K562 (cell line): ENCODE measurements around the gene LBR. TPM values are rescaled to one million over a fixed set of nuclear protein-coding genes. Genes with fewer than 3 reads are reported as not detected.

ENCODE experiments used
- CHD4 ChIP-seq: fragments of 200-600 bp; sonication (generic); IDR thresholded peaks from 3 replicates; pipeline ENCODE4 v1.6.1; 2012; ENCODE audit warnings: low read depth, mild to moderate bottlenecking, mixed read lengths, low read length, inconsistent platforms; ENCODE audit not compliant: insufficient read depth, insufficient replicate concordance, poor library complexity, severe bottlenecking
- DDX20 ChIP-seq: fragments of 450-650 bp; IDR thresholded peaks from 2 replicates; pipeline ENCODE4 v1.6.1; 2016; ENCODE audit warnings: missing genetic modification characterization, low read depth, mild to moderate bottlenecking, missing compliant biosample characterization, moderate library complexity
- DMBX1 ChIP-seq: fragments of 250-450 bp; sonication (Bioruptor Pico); IDR thresholded peaks from 2 replicates; pipeline ENCODE4 v1.8.0; 2022; ENCODE audit warnings: inconsistent platforms, mild to moderate bottlenecking, moderate library complexity, borderline replicate concordance
- FOXA1 ChIP-seq: fragments of 450-650 bp; IDR thresholded peaks from 2 replicates; pipeline ENCODE4 v1.6.1; 2016; ENCODE audit warnings: mild to moderate bottlenecking, borderline replicate concordance
- FOXJ3 ChIP-seq: sonication (generic); formaldehyde crosslinking; IDR thresholded peaks from 2 replicates; pipeline ENCODE4 v1.4.0; 2020; ENCODE audit warnings: mild to moderate bottlenecking, missing genetic modification reagents
- HDAC8 ChIP-seq: fragments of 450-650 bp; IDR thresholded peaks from 2 replicates; pipeline ENCODE4 v1.6.1; 2016; ENCODE audit warnings: mild to moderate bottlenecking, missing genetic modification characterization, moderate library complexity, missing compliant biosample characterization
- HSF4 ChIP-seq: fragments of 250-450 bp; sonication (Bioruptor Pico); IDR thresholded peaks from 2 replicates; pipeline ENCODE4 v2.1.2; 2022; ENCODE audit warnings: mild to moderate bottlenecking, moderate library complexity, borderline replicate concordance
- ILK ChIP-seq: fragments of 450-650 bp; IDR thresholded peaks from 2 replicates; pipeline ENCODE4 v1.6.1; 2016; ENCODE audit warnings: missing genetic modification characterization, low read depth, mild to moderate bottlenecking, missing compliant biosample characterization, moderate library complexity, borderline replicate concordance
- IRF1 ChIP-seq: sonication (generic); formaldehyde crosslinking; IDR thresholded peaks from 2 replicates; pipeline ENCODE4 v1.8.0; 2022; ENCODE audit warnings: missing genetic modification reagents, mild to moderate bottlenecking, borderline replicate concordance
- MYNN ChIP-seq, 2 experiments: sonication (generic); formaldehyde crosslinking in 1 of 2; IDR thresholded peaks; 2 replicates each; pipeline versions ENCODE4 v1.5.0 to v1.6.1; 2016 to 2020; ENCODE audit warnings: antibody characterized with exemption in 1 of 2, missing genetic modification reagents in 1 of 2
- NBN ChIP-seq: fragments of 450-650 bp; IDR thresholded peaks from 2 replicates; pipeline ENCODE4 v1.6.1; 2016; ENCODE audit warnings: low read depth, mild to moderate bottlenecking
- NFXL1 ChIP-seq: fragments of 450-650 bp; formaldehyde crosslinking; IDR thresholded peaks from 2 replicates; pipeline ENCODE4 v1.4.0; 2021; ENCODE audit warnings: mild to moderate bottlenecking
- POLR2G ChIP-seq: fragments of 200-400 bp; formaldehyde crosslinking; IDR thresholded peaks from 2 replicates; pipeline ENCODE4 v1.6.1; 2017; ENCODE audit warnings: low read depth, mild to moderate bottlenecking, antibody characterized with exemption, low read length, moderate library complexity
- PPARD ChIP-seq: fragments of 250-450 bp; sonication (Bioruptor Pico); IDR thresholded peaks from 2 replicates; pipeline ENCODE4 v1.8.0; 2022; ENCODE audit warnings: inconsistent platforms, mild to moderate bottlenecking, moderate library complexity
- RB1 ChIP-seq: fragments of 450-650 bp; IDR thresholded peaks from 2 replicates; pipeline ENCODE4 v1.6.1; 2017; ENCODE audit warnings: low read depth, mild to moderate bottlenecking
- RBFOX2 ChIP-seq: fragments of 200-400 bp; formaldehyde crosslinking; IDR thresholded peaks from 2 replicates; pipeline ENCODE4 v1.6.1; 2017; ENCODE audit warnings: low read depth, mild to moderate bottlenecking, low read length, moderate library complexity
- SIRT6 ChIP-seq: IDR thresholded peaks from one replicate; pipeline ENCODE4 v1.6.1; 2012; ENCODE audit warnings: low read depth, mild to moderate bottlenecking, control low read depth, inconsistent platforms, low read length, moderate library complexity
- SMARCE1 ChIP-seq: fragments of 450-650 bp; IDR thresholded peaks from 2 replicates; pipeline ENCODE4 v1.7.1; 2016; ENCODE audit warnings: mild to moderate bottlenecking
- SNRNP70 ChIP-seq: fragments of 200-400 bp; formaldehyde crosslinking; optimal IDR thresholded peaks from 2 replicates; pipeline ENCODE3; 2017; ENCODE audit warnings: low read depth, low read length
- TAL1 ChIP-seq: fragments of 450-650 bp; IDR thresholded peaks from 2 replicates; pipeline ENCODE4 v1.6.1; 2016; ENCODE audit warnings: mild to moderate bottlenecking
- TSHZ1 ChIP-seq: fragments of 250-450 bp; sonication (Bioruptor Pico); IDR thresholded peaks from 2 replicates; pipeline ENCODE4 v1.4.0; 2020; ENCODE audit warnings: mild to moderate bottlenecking, moderate library complexity
- XRCC3 ChIP-seq: fragments of 450-650 bp; IDR thresholded peaks from 2 replicates; pipeline ENCODE4 v1.6.1; 2017; ENCODE audit warnings: mild to moderate bottlenecking, moderate library complexity
- ZNF121 ChIP-seq: sonication (generic); formaldehyde crosslinking; conservative IDR thresholded peaks from 2 replicates; pipeline ENCODE4 v1.8.0; 2022; ENCODE audit warnings: missing genetic modification reagents
- ZNF212 ChIP-seq: fragments of 450-650 bp; formaldehyde crosslinking; IDR thresholded peaks from 2 replicates; pipeline ENCODE4 v1.4.0; 2020; ENCODE audit warnings: mild to moderate bottlenecking
- ZNF347 ChIP-seq: fragments of 450-650 bp; formaldehyde crosslinking; IDR thresholded peaks from 2 replicates; pipeline ENCODE4 v1.4.0; 2020; ENCODE audit warnings: low read depth, mild to moderate bottlenecking, moderate library complexity
- ZNF584 ChIP-seq: fragments of 200-800 bp; sonication (Bioruptor generic); IDR thresholded peaks from 2 replicates; pipeline ENCODE4 v1.6.1; 2016; ENCODE audit warnings: low read depth, mild to moderate bottlenecking, missing genetic modification characterization, missing compliant biosample characterization
- ZNF717 ChIP-seq: fragments of 250-450 bp; sonication (Bioruptor Pico); IDR thresholded peaks from 2 replicates; pipeline ENCODE4 v1.5.0; 2021
- ZNF79 ChIP-seq: fragments of 250-450 bp; sonication (Bioruptor Pico); IDR thresholded peaks from 2 replicates; pipeline ENCODE4 v1.4.0; 2020; ENCODE audit warnings: low read depth, mild to moderate bottlenecking, moderate library complexity
- polyA plus RNA-seq, 8 experiments: library from polyadenylated mRNA; depleted of rRNA in 4 of 8; stranded (reverse) in 5 of 8; unstranded in 3 of 8; fragments of >200 nt; fragmentation: Nextera tagmentation in 2 of 8; fragmentation: Illumina TruSeq in 1 of 8; extraction: Ambion mirVana in 2 of 8; extraction: Trizol in 1 of 8; gene quantifications; 2 replicates each; pipeline versions ENCODE4 v1.2.1 to v1.2.3, GENCODE V29; 2011 to 2014; ENCODE audit warnings: inconsistent platforms in 1 of 8, missing spikeins in 1 of 8
- total RNA-seq, 7 experiments: library from RNA; depleted of rRNA in 6 of 7; stranded (reverse); fragments of >200 nt in 6 of 7; fragmentation: Illumina TruSeq in 2 of 7; extraction: Trizol in 2 of 7; gene quantifications; 2 replicates each; pipeline versions ENCODE4 v1.2.1 to v1.2.3, GENCODE V29; 2011 to 2021; ENCODE audit warnings: low replicate concordance in 1 of 7

Gene LBR
- total and polyA plus RNA-seq, 9 of the 15 experiments (the other 6 are each of a cell fraction or from before 2014, with no cell fraction given), result 102 to 229 (median 197) TPM

GRCh38 chr1:225466848-225467192 lies 39.0 kb upstream of the LBR start (continued):
- TF ChIP-seq ZNF584 (CRISPR knock-in tag), result peak; percentile 92
- no peak for TF ChIP-seq RBFOX2
- TF ChIP-seq SIRT6, result no peak
- no peak for TF ChIP-seq NBN
- TF ChIP-seq ZNF121, result no peak
- no peak for TF ChIP-seq TAL1
- no peak for TF ChIP-seq FOXA1
- no peak for TF ChIP-seq IRF1
- TF ChIP-seq FOXJ3 (CRISPR knock-in tag), result no peak
- TF ChIP-seq SNRNP70, result no peak
- TF ChIP-seq PPARD (CRISPR knock-in tag), result 0 out of 2 replicates have a peak, but pooled peaks have one; percentile 30
- peak; percentile 71; the same call in 1 of the 2 replicates for TF ChIP-seq HSF4 (CRISPR knock-in tag)
- TF ChIP-seq ZNF79 (CRISPR knock-in tag), result peak; percentile 91
- no peak for TF ChIP-seq POLR2G
- no peak for TF ChIP-seq XRCC3
- peak; percentile 94 for TF ChIP-seq DDX20 (tag)
- no peak for TF ChIP-seq MYNN (IDR thresholded peaks at IDR 0.05)
- TF ChIP-seq MYNN (CRISPR knock-in tag; IDR thresholded peaks at IDR 0.05), result no peak
- peak; percentile 69 for TF ChIP-seq ILK (tag)
- TF ChIP-seq TSHZ1 (CRISPR knock-in tag), result peak; percentile 91
- no peak for TF ChIP-seq SMARCE1
- no peak for TF ChIP-seq ZNF347
- peak; percentile 85 for TF ChIP-seq ZNF212 (CRISPR knock-in tag)
- TF ChIP-seq RB1, result no peak
- TF ChIP-seq ZNF717, result no peak
- peak; percentile 98 for TF ChIP-seq HDAC8 (tag)
- TF ChIP-seq DMBX1 (CRISPR knock-in tag), result peak; percentile 99
- TF ChIP-seq CHD4, result no peak
- peak; percentile 88 for TF ChIP-seq NFXL1 (CRISPR knock-in tag)
